Pulmonary artery endothelial cell (primary cell): ENCODE measurements around the gene RAPGEF2. TPM values are rescaled to one million over a fixed set of nuclear protein-coding genes. Genes with fewer than 3 reads are reported as not detected.

ENCODE experiments used
- DNase-seq: peaks from one replicate; pipeline ENCODE4 v3.0.0-alpha.2; 2011; ENCODE audit warnings: low read depth, low spot score
- total RNA-seq: library from RNA; depleted of rRNA; stranded (reverse); fragments of >200 nt; gene quantifications from 2 replicates; pipeline ENCODE4 v1.2.3, GENCODE V29; 2014

Gene RAPGEF2
- total RNA-seq, 1 donor from 2014 or later, result 58.2 TPM

DNA sequence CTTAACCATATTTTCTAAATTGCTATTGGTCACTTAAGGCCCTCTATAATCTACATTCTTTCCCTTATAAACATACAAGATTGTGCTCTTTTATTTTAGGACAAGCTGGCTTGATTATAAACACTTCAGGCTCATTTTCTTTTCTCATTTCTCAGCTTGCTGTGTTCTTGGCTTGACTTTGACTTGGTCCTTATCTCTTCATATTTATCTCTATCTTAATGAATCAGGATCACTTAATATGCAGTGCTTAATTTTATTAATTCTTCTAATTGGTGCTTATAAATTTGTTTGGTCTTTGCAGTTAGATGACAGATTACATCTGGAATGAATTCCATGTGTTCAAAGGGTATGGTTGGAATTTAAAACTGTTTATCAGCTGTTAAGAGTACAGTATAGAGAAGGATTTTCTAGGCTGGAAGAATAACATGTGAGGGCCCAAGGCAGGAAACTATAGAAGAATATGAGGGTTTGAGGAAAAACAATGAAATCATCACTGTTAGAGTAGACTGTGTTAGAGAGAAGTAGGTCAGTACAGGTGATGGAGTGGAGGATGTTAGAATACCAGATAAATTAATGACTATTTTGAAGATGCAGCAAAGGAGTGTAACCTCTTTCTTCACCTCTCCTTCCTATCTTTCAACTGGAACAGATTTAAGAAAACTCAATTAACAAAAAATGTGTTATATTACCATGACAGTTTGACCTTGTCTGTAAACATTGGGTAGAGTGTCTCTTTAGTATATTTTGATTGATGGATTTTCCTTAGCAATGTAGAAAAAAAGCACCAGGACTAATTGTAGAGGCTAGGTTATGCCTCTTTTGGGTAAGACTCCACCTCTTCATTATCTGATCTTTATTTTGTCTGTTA, 169.6 kb downstream of the RAPGEF2 start:
- DNase-seq, result no peak

DNA sequence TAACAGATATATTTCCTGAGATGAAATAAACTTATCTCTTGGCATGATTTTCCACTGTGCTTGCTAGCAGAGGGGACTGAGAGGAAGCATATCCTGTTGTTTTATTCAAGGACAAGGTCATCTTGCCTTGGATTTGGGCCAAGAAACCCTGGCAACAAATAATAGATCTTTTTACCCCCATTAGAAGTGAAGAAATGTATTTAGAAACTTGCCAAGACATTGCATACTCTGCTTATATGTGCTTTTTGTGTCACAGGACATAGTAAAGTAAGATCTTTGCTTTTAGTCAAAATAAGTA, 170.2 kb downstream of the RAPGEF2 start:
- DNase-seq, result peak; percentile 45

DNA sequence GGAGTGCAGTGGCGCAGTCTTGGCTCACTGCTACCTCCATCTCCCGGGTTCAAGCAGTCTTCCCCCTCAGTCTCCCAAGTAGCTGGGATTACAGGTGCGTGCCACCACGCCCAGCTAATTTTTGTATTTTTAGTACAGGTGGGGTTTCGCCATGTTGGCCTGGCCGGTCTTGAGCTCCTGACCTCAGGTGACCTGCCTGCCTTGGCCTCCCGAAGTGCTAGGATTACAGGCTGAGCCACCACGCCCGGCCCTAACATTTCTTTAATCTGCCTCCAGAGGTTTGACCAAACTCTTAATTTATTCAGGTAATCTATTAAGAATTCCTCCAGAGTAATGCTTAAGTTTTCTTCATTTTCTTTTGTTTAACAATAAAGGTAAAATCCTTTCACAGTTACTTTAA, 171.0 kb downstream of the RAPGEF2 start:
- no peak for DNase-seq

DNA sequence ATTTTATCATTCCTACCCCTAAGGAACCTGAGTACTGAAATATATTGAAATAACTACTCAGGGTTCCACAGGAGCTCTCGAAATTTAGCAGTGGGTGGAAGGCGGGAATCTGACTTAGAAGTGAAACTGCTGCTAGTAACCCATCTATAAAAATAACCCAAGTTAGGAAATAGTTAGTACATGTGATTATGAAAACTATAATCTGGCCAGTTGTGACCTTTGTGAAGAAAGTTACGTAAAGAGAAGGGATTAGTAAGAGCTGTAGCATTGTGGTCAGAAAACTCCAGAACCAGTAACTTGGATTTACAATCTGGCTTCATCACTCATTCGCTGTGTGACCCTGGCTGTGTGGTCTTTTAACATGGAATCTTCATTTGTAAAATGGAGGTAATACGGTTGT, 175.5 kb downstream of the RAPGEF2 start:
- no peak for DNase-seq

DNA sequence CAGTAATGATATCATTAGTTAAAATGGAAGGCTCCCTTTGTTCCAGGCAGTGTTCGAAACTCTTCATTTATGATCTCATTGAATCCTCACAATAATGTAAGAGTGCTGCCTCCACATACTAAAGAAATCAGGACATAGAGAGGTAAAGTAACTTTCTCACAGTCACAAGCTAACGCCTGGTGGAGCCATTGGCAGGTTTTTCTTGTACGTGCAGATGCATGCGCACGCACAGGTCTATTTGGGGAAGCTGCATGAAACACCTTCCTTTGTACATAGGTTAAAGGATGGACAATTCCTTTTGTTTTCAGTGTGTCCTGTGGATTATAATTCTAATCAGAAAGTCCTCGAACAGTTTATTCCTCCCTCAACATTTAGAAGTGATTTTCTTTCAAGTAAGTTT, 176.2 kb downstream of the RAPGEF2 start:
- no peak for DNase-seq

DNA sequence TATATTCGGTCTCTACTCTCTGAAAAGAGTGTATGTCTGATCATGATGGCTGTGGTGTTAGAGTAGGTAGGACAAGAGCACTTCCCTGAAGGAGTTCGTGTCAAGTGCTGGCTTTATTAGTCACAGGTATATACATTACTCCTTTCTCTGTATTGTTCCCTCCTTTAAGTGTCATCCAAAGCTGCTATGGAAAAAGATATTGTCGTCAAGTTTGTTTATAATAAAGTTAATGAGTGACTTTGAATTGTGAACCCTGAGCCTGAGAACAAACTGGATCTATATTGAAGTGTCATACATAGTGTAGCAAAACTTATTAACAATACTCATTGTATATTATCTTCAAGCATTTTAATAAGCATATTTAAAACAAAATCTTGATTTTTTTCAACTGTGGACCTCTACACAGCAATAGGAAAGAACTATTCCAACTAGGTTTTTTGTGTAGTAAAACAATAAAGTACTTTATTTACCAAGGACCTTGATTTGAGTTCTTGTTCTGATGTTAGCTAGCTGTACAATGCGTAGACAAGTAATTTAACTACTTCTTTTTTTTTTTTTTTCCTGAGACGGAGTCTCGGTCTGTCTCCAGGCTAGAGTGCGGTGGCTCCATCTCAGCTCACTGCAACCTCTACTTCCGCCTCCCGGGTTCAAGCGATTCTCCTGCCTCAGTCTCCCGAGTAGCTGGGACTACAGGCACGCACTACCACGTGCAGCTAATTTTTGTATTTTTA, 177.7 kb downstream of the RAPGEF2 start:
- DNase-seq, result no peak

DNA sequence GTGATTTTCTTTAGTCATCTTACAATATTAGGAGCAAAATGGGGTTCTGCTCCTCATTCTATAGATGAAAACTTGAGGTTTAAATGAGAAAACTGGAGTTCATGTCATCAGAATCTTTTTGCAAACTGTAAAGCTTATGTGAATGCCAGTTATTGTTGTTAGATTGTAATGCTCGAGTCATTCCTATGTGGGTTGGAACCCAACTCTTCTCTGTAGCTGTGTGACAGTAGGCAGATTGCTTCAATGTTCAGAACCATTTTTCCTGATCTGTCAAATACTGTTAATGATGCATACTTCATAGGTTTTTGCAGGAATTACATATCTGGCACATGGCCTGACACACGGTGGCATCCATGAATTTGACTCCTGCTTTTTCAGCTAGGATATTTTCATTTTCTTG, 178.9 kb downstream of the RAPGEF2 start:
- no peak for DNase-seq

DNA sequence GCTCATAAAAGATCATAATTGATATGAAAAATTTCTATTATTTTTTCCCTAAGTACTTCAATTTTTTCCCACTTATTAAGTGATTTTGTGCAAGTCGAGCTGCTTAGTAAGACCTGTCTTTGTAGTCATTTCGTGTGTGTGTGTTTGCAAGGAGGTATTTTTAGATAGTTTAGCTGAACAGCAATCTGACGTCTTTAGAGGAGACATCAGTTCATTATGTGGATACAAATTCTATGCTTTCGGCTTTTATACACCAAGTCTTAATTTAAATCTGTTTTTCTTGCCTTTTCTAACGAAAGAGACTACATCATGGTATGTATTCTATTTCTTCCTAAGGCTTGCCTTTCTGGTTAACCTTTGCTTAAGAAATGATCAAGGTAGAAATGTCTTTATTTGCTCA, 179.4 kb downstream of the RAPGEF2 start:
- no peak for DNase-seq

DNA sequence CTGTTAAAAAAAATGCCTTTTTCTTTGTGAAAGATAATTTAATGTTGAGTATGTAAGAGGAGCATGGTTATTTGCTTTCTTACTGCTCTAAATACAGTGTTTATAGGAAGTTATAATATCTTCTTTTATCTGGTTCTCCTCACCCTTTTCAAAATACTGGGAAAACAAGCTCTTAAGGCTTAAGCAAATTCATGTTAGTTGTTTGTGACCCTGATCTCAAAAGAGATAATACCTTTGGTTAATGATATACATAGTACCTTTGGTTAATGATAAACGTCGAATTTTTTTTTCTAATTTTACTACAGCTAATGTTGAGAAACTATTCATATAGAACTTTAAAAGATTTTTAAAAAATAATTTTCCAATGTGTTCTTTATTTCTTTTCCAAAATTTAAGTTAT, 180.1 kb downstream of the RAPGEF2 start:
- DNase-seq, result no peak

DNA sequence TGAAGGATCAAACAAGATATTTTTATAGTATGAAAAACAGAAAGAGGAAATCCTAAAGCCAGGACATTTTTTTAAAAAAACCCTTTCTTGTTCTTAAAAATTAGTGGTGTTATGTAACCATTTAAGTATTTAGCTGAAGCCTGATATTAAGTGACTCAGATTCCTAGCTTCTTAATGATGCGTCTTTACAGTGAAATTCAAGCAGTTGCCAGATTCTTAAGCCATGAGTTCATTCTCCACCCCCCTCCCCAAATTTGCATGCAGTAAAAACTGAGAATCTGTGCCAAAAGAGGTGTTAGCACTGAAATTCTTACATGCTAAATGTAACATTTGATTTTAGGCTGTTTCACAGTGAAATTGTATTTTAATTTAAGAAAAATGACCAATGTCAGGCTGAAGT, 180.8 kb downstream of the RAPGEF2 start:
- DNase-seq, result peak; percentile 33

DNA sequence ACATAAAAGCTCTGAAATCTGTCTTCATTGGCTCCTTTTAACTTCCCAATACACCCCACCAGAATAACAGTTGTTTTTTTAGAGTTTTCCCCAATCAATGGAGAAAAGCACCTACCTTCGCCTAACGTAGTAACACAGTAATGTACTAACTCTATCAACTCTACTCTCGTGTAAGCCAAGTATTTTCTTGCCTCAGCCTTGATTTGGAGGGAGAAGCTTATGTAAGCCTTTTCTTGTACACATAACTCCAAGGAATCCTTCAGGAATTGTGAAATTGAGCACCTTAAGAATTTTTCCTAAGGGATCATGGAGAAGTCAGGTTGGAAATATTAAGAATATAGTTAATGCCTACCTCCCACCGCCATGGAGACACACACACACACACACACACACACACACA, 181.2 kb downstream of the RAPGEF2 start:
- DNase-seq, result no peak

DNA sequence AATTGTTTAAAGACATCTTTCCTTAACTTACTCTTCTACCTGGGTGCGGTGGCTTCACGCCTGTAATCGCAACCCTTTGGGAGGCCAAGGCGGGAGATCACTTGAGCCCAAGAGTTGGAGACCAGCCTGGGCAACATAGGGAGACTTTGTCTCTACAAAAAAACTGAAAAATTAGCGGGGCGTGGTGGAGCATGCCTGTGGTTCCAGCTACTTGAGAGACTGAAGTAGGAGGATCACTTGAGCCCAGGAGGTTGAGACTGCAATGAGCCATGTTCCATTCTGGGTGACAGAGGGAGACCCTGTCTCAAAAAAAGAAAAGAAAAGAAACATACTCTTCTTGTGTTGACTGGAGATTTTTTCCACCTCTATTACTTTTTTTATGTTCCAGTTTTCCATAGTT, 181.9 kb downstream of the RAPGEF2 start:
- no peak for DNase-seq

DNA sequence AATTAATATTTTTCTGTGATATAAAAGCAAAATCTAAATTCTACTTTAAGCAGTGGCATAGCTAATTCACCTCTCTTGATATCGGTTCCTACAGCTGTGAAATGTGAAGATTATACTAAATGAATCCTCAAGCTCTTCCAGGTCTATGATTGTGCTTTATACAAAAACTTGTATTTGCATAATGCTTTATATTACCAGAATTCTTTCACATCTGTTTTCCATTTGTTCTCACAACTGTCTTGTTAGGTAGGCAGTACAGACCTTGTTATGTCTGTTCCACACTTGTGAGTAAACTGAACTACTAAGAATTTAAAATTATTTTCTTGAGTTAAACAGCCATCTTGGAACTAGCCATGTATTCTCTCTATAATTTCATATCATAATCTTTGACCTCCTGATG, 184.9 kb downstream of the RAPGEF2 start:
- DNase-seq, result no peak

DNA sequence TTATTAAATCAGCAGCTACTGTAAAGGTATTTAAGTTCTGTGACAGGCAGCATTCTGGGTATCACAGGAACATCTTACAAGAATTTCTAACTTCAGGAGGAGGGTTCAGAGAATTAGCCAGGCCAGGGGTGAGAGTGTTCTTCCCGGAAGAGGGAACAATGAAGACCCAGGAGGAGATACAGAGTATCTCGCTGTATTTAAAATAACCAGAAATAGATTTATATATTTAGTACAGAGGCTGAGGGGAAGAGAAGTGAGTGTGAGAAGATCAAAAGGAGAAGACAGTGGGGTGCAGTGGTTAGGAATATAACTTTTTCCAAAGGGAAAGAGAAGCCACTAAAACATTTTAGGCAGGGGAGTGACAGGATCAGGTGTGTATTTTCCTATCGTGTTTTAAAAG, 186.8 kb downstream of the RAPGEF2 start:
- no peak for DNase-seq

DNA sequence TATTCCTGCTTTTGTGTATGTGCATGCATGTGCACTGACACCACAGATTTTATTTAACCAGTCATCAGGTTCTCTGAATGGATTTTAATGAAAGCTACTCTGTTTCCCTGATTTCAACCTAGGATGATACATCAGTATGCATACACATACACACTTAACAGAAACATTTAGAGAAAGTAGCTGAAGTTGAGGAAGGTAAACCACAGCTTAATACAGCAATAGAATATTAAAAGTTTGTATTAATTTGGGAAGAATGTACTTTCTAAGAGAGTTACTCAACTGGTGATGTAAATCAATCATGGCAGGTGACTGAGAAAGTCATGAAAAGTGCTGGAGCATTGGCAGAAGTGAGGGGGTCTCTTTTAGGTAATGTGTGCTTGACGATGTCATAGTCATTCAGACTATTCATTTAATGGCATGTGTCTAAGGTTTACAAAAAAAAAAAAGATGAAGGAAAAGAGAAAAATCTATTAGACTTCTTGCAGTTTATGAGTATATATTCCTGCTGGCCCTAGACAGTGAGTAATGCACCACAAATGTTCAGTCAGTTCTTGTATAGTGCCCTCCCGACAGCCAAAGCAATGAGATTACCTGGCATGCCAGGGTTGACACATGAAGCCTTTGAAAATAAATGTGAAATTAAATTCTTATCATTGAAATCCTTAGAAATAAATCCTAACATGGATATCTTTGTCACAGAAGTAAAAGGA, 187.6 kb downstream of the RAPGEF2 start:
- no peak for DNase-seq

DNA sequence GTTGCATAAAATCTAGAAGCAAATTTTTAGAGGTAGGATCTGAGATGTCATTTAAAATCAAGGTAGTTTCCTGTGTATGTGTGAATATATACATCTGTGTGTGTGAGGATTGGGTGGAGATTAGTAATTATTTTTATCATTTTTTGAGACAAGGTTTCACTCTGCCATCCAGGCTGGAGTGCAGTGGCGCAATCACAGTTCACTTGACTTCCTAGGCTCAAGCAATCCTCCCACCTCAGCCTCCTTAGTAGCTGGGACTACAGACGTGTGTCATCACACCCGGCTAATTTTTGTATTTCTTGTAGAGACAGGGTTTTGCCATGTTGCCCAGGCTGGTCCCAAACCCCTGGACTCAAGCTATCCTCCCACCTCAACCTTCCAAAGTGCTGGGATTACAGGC, 188.3 kb downstream of the RAPGEF2 start:
- no peak for DNase-seq

DNA sequence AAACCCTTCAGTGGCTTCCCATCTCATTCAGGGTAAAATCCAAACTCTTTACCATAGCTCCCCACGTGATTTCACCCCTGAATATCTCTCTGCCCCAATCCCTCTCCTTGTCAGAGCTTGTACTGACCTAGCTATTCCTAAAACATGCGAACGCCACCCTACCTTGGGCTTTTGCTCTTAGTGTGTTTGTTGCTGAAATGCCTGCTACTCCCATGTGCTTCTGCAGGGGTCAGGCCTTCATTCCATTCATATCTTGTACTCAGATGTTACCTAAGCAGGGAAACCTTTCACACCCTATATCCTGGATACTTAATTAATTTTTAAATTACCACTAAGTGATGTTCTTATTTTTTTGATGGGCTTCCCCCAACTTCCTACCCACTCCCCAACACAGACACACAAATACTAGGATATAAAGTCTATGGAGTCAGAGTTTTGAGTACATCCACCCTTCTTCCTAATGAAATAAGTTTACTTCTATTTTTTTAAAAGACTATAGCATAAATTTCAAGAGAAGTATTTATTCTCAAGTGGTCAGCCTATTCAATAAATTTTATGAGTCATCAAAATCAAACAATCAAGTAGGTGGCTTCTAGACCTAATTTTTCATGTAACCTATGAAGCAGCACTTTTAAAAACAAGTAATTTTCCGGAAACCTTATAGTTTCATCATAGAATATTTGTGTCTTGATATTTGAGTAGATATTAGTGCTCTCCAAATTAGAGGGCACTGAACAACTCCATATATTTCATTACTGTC, 189.4 kb downstream of the RAPGEF2 start:
- no peak for DNase-seq

DNA sequence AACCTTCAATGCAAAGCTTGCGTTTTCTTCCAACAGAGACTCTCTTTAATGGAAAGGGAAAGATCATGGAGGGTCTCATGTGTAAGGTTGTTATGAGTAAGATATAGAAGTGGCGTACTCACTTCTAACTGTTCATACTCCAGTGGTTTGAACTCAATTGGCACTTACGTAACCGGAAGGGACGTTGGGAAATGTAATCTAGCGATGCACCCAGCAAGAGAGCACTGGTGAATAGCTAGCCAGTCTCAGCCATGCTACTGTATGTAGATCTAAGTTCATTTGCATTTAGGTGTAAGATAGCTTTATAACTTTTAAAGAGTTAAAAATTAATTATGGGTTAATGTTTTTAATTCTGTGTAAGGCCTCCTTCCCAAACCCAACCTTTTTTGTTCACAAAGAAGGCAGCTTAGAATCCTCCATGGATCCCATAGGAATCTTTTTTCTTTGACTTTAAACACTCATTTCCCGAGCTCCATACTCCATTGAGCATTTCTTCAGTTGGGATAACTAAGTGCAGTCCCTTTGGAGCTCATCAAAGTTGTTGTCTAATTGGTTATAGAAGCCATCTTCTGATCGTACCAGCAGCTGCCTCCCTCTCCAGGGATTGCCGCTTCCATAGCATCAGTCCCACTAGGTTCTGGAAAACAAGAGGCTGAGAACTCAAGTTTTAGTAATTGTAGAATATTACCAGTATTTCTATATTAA, 191.1 kb downstream of the RAPGEF2 start:
- no peak for DNase-seq

DNA sequence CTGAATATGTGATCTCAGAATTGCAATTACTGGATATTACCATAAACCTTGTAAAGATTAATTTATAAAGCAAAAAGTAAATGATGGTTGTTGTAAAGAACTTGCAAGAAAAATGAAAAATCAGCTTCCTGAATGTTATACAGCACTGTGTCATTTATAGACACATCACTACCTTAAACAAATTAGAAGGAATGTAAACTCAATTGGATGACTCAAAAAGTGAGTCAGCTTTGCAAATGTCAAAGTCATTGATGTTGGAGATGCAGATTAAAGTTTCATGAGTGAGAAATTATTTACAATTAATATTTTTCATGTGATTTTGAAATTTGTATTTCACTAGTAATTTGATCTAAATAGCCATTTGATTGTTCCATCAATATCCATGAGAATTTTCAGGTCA, 193.2 kb downstream of the RAPGEF2 start:
- no peak for DNase-seq

DNA sequence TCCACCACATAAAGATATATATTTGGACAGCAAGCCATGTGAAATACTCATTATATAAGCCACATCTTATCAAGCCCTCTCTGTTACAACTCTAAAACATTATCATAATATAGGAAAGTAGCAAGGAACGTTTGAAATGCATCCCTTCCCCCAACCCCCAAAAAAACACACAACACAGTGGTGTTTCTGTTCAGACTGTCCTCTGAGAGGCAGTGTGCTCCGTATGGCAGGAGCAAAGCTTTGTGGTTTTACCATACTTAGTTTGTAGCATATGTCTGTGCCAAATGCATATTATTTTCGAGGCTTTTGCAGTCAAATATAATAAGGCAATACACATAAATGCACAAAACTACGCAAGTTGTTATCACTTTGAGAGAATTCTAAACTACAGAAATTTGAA, 194.2 kb downstream of the RAPGEF2 start:
- DNase-seq, result no peak

DNA sequence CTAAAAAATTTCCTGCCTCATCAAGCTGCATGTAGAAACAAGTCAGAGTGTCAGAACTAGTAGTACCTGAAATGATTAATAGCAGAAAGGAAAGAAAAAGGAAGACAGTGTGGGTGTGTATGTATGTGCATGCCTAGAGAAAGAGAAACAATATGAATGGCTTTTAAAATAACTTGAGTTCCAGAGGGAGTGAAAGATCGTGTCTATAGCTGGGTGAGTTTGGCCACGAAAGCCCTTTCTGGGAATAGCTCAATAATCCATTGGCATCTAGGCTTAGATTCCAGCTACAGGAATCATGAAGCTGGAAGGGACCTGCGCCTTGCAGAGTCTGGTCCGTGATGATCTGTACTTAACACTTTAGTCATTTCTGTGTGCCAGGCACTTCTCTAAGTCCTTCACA, 195.6 kb downstream of the RAPGEF2 start:
- no peak for DNase-seq
